HEK293 (cell line): ENCODE measurements around the gene FNDC5.

Experiments used
- CTCF ChIA-PET: fragments of 350-600 bp; formaldehyde crosslinking; extraction: SDS; loops from one replicate; lab custom pipeline; 2021; ENCODE audit warnings: antibody characterized with exemption; lab: Yijun Ruan, JAX
- POLR2A ChIA-PET: fragments of 300-600 bp; formaldehyde crosslinking; extraction: SDS; loops from one replicate; lab custom pipeline; 2020; ENCODE audit warnings: antibody characterized with exemption, inconsistent platforms; lab: Yijun Ruan, JAX
- H3K27ac ChIP-seq: fragments of 200-500 bp; sonication (Bioruptor generic); 2 replicates; pipeline ENCODE4 v1.5.1; 2014; ENCODE audit warnings: low read depth, low read length, control low read depth, inconsistent platforms; ENCODE audit errors: extremely low read depth
- H3K36me3 ChIP-seq, 2 experiments: fragments of 200-500 bp in 1 of 2; sonication (Bioruptor generic) in 1 of 2; 1 replicate in 1 of 2; 2 replicates in 1 of 2; pipeline ENCODE4 v1.5.1; 2014 to 2017; ENCODE audit warnings: inconsistent platforms in 2 of 2, low read length in 2 of 2; ENCODE audit not compliant: control insufficient read depth in 2 of 2, insufficient read depth in 1 of 2
- H3K4me1 ChIP-seq: fragments of 200-500 bp; sonication (Bioruptor generic); 2 replicates; pipeline ENCODE4 v1.5.1; 2014; ENCODE audit warnings: mild to moderate bottlenecking, low read length, inconsistent platforms; ENCODE audit not compliant: control insufficient read depth, insufficient read depth
- H3K4me3 ChIP-seq: 2 replicates; pipeline ENCODE4 v1.5.1; 2011; ENCODE audit warnings: low read depth, mild to moderate bottlenecking, control low read depth, low read length, moderate library complexity
- H3K9me3 ChIP-seq: fragments of 200-500 bp; sonication (Bioruptor generic); 2 replicates; pipeline ENCODE4 v1.5.1; 2014; ENCODE audit warnings: low read depth, low read length, inconsistent platforms; ENCODE audit not compliant: control insufficient read depth, insufficient read depth
- GFI1B ChIP-seq: fragments of 450-650 bp; formaldehyde crosslinking; IDR thresholded peaks from 2 replicates; pipeline ENCODE4 v1.5.1; 2016; ENCODE audit warnings: missing biosample characterization, missing genetic modification characterization
- HOXC10 ChIP-seq: sonication (generic); formaldehyde crosslinking; IDR thresholded peaks from 2 replicates; pipeline ENCODE4 v1.8.1; 2023; ENCODE audit warnings: mild to moderate bottlenecking, missing genetic modification reagents
- IKZF3 ChIP-seq: fragments of 450-650 bp; IDR thresholded peaks from 2 replicates; pipeline ENCODE4 v1.5.0; 2018; ENCODE audit warnings: missing biosample characterization, mild to moderate bottlenecking, missing genetic modification characterization, moderate library complexity
- SCRT1 ChIP-seq: fragments of 450-650 bp; formaldehyde crosslinking; IDR thresholded peaks from 2 replicates; pipeline ENCODE4 v1.5.1; 2016; ENCODE audit warnings: missing biosample characterization, missing genetic modification characterization, borderline replicate concordance
- WT1 ChIP-seq: fragments of 450-650 bp; formaldehyde crosslinking; IDR thresholded peaks from 2 replicates; pipeline ENCODE4 v1.5.1; 2016; ENCODE audit warnings: missing biosample characterization, missing genetic modification characterization
- ZBTB8A ChIP-seq: fragments of 450-650 bp; formaldehyde crosslinking; IDR thresholded peaks from 2 replicates; pipeline ENCODE4 v1.5.1; 2016; ENCODE audit warnings: missing biosample characterization, missing genetic modification characterization
- ZIC2 ChIP-seq: fragments of 450-650 bp; formaldehyde crosslinking; IDR thresholded peaks from 2 replicates; pipeline ENCODE4 v1.5.1; 2016; ENCODE audit warnings: missing biosample characterization, missing genetic modification characterization
- ZNF114 ChIP-seq: fragments of 450-650 bp; formaldehyde crosslinking; IDR thresholded peaks from 2 replicates; pipeline ENCODE4 v1.5.0; 2017; ENCODE audit warnings: missing biosample characterization, missing genetic modification characterization
- ZNF155 ChIP-seq: fragments of 450-650 bp; formaldehyde crosslinking; IDR thresholded peaks from 2 replicates; pipeline ENCODE4 v1.5.1; 2016; ENCODE audit warnings: missing biosample characterization, missing genetic modification characterization
- ZNF157 ChIP-seq: fragments of 450-650 bp; formaldehyde crosslinking; IDR thresholded peaks from 2 replicates; pipeline ENCODE4 v1.5.1; 2016; ENCODE audit warnings: missing biosample characterization, missing genetic modification characterization
- ZNF169 ChIP-seq: fragments of 450-650 bp; formaldehyde crosslinking; IDR thresholded peaks from 2 replicates; pipeline ENCODE4 v1.5.1; 2016; ENCODE audit warnings: missing biosample characterization, missing genetic modification characterization
- ZNF23 ChIP-seq: fragments of 450-650 bp; formaldehyde crosslinking; IDR thresholded peaks from 2 replicates; pipeline ENCODE4 v1.5.1; 2016; ENCODE audit warnings: missing biosample characterization, missing genetic modification characterization, borderline replicate concordance
- ZNF292 ChIP-seq: fragments of 450-650 bp; formaldehyde crosslinking; IDR thresholded peaks from 2 replicates; pipeline ENCODE4 v1.5.1; 2016; ENCODE audit warnings: low read depth, missing biosample characterization, missing genetic modification characterization, borderline replicate concordance
- ZNF366 ChIP-seq: fragments of 450-650 bp; formaldehyde crosslinking; conservative IDR thresholded peaks from 2 replicates; pipeline ENCODE4 v1.5.1; 2016; ENCODE audit warnings: missing biosample characterization, missing genetic modification characterization
- ZNF521 ChIP-seq: fragments of 450-650 bp; formaldehyde crosslinking; IDR thresholded peaks from 2 replicates; pipeline ENCODE4 v1.5.1; 2017; ENCODE audit warnings: missing biosample characterization, mild to moderate bottlenecking, missing genetic modification characterization
- ZNF747 ChIP-seq: fragments of 450-650 bp; formaldehyde crosslinking; IDR thresholded peaks from 2 replicates; pipeline ENCODE4 v1.5.1; 2016; ENCODE audit warnings: missing biosample characterization, missing genetic modification characterization
- ZNF777 ChIP-seq: fragments of 450-650 bp; formaldehyde crosslinking; IDR thresholded peaks from 2 replicates; pipeline ENCODE4 v1.5.1; 2017; ENCODE audit warnings: missing biosample characterization, missing genetic modification characterization, borderline replicate concordance
- TF ChIP-seq, protein P1 (sequence below): fragments of 450-650 bp; IDR thresholded peaks from 2 replicates; pipeline ENCODE4 v1.5.1; 2018; ENCODE audit warnings: missing biosample characterization, mild to moderate bottlenecking, missing genetic modification characterization
- TF ChIP-seq, protein P2 (sequence below): fragments of 450-650 bp; formaldehyde crosslinking; IDR thresholded peaks from 2 replicates; pipeline ENCODE4 v1.5.1; 2016; ENCODE audit warnings: missing biosample characterization, missing genetic modification characterization, low read depth
- TF ChIP-seq, protein P3 (sequence below): fragments of 450-650 bp; formaldehyde crosslinking; IDR thresholded peaks from 2 replicates; pipeline ENCODE4 v1.5.1; 2016; ENCODE audit warnings: missing biosample characterization, missing genetic modification characterization

The FNDC5 gene

DNA sequence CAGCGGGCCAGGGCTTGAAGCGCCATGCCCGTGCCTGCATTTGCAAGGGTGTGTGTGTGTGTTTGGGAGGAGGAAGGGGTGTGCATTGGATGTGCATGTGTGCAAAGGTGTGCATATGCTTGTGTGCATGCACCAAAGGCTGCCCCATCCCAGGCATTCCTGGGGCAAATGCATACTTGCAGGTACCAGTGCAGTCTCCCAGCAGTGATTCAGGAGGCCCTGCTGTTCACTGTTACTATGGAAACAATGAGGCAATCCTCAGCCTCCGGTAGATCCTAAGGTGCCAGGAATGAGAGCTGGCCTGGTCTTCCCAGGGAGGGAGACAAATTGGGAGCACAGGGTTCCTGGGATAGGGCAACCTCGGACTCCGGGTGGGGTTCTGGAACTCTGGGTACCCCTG is 7.5 kb upstream of the FNDC5 start:
- Histone ChIP-seq H3K27ac (no peak overlapping the region), H3K4me3 (no peak overlapping the region), H3K4me1 (no peaks in the 10 kb centered on the region), H3K9me3 (no peaks in the 10 kb centered on the region), H3K36me3 (no peaks in the 10 kb centered on the region)
- ChIA-PET POLR2A (no interaction called here), CTCF (interaction anchor here (0.5 to 1.1 kb wide), 4 partner anchors 14 to 208 kb away, joined by 3 to 5 read pairs (median 3); no protein-coding TSS in a partner anchor)
- TF ChIP-seq HOXC10 (no peak), GFI1B (0 out of 2 replicates have a peak, but pooled peaks have one; percentile 6), ZNF292 (no peak), ZIC2 (peak; percentile 35; the same call in 1 of the 2 replicates), ZNF366 (tag by site-specific recombination) (no peak), ZNF23 (tag by site-specific recombination) (no peak), IKZF3 (tag by site-specific recombination) (peak; percentile 46; the same call in 1 of the 2 replicates), ZNF169 (no peak)
- TF ChIP-seq, protein P1, sequence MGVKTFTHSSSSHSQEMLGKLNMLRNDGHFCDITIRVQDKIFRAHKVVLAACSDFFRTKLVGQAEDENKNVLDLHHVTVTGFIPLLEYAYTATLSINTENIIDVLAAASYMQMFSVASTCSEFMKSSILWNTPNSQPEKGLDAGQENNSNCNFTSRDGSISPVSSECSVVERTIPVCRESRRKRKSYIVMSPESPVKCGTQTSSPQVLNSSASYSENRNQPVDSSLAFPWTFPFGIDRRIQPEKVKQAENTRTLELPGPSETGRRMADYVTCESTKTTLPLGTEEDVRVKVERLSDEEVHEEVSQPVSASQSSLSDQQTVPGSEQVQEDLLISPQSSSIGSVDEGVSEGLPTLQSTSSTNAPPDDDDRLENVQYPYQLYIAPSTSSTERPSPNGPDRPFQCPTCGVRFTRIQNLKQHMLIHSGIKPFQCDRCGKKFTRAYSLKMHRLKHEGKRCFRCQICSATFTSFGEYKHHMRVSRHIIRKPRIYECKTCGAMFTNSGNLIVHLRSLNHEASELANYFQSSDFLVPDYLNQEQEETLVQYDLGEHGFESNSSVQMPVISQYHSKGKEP (tag by site-specific recombination) = peak; percentile 59; the same call in 1 of the 2 replicates
- TF ChIP-seq, protein P2, sequence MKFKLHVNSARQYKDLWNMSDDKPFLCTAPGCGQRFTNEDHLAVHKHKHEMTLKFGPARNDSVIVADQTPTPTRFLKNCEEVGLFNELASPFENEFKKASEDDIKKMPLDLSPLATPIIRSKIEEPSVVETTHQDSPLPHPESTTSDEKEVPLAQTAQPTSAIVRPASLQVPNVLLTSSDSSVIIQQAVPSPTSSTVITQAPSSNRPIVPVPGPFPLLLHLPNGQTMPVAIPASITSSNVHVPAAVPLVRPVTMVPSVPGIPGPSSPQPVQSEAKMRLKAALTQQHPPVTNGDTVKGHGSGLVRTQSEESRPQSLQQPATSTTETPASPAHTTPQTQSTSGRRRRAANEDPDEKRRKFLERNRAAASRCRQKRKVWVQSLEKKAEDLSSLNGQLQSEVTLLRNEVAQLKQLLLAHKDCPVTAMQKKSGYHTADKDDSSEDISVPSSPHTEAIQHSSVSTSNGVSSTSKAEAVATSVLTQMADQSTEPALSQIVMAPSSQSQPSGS (tag by site-specific recombination) = no peak
- TF ChIP-seq, protein P3, sequence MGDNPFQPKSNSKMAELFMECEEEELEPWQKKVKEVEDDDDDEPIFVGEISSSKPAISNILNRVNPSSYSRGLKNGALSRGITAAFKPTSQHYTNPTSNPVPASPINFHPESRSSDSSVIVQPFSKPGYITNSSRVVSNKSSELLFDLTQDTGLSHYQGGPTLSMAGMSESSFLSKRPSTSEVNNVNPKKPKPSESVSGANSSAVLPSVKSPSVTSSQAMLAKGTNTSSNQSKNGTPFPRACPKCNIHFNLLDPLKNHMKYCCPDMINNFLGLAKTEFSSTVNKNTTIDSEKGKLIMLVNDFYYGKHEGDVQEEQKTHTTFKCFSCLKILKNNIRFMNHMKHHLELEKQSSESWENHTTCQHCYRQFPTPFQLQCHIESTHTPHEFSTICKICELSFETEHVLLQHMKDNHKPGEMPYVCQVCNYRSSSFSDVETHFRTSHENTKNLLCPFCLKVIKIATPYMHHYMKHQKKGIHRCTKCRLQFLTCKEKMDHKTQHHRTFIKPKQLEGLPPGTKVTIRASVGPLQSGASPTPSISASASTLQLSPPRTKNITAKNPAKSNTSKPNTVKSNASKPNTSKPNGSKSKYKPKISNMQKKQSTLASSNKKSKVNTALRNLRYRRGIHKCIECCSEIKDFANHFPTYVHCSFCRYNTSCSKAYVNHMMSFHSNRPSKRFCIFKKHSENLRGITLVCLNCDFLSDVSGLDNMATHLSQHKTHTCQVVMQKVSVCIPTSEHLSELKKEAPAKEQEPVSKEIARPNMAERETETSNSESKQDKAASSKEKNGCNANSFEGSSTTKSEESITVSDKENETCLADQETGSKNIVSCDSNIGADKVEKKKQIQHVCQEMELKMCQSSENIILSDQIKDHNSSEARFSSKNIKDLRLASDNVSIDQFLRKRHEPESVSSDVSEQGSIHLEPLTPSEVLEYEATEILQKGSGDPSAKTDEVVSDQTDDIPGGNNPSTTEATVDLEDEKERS = no peak

DNA sequence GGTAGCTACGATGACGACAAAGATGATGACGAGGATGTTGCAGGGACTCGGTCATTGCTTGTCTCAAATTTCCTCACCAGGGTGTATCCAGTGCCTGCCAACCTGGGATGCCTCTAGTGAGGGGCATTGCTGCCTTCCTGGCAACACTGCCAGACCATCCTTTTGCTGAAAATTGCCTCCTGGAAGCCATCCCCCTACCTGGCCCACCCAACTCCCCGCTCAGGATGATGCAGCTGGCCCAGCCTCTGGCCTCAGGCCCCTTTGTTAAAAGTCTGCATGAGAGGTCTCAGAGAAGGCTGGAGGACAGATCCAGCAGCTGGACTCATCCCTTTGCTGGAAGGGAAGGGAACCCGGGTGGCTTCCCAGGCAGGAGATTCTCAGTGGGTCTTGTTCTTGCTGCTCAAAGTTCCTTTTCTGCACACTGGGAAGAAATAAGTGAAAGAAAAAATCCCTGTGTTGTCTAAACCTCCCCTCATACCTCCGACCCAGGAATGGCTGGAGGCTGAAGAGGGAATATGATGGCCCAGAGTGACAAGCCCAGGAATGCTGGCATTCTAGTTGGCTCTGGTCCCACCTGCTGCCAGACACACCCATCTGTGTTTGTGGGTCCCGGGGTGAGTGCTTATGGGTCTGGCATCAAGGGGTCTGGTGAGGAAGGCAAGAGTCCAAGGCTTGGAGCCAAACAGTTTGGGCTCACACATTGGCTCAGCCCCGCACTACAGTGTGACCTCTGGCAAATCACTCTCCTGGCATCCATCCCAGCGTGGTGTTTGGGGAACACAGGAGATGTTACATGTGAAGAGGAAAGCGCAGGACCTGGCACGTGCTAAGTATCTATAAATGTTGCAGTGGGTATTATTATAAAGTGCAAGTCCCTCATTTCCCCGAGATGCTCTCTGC is 6.7 kb upstream of the FNDC5 start:
- Histone ChIP-seq H3K27ac (no peak overlapping the region), H3K36me3 (no peaks in the 10 kb centered on the region), H3K4me1 (no peaks in the 10 kb centered on the region), H3K4me3 (no peak overlapping the region), H3K9me3 (no peaks in the 10 kb centered on the region)
- no peak for TF ChIP-seq ZNF777
- TF ChIP-seq ZBTB8A = no peak
- no peak for TF ChIP-seq ZNF155 (tag by site-specific recombination)
- TF ChIP-seq ZNF157 (tag by site-specific recombination) = no peak
- no peak for TF ChIP-seq ZNF114 (tag by site-specific recombination)
- no peak for TF ChIP-seq SCRT1 (tag by site-specific recombination)
- no peak for TF ChIP-seq WT1
- TF ChIP-seq ZNF747 (tag by site-specific recombination) = no peak
- TF ChIP-seq ZNF521 (tag by site-specific recombination) = no peak
- ChIA-PET POLR2A (no interaction called here), CTCF (interaction anchor here (0.5 to 5.1 kb wide), 30 partner anchors 9 to 413 kb away, joined by 3 to 50 read pairs (median 4); partner anchors contain the start of genes AZIN2 and HPCA)
